Measurements from ENCODE around the gene TSPEAR.

TSPEAR gene

DNA sequence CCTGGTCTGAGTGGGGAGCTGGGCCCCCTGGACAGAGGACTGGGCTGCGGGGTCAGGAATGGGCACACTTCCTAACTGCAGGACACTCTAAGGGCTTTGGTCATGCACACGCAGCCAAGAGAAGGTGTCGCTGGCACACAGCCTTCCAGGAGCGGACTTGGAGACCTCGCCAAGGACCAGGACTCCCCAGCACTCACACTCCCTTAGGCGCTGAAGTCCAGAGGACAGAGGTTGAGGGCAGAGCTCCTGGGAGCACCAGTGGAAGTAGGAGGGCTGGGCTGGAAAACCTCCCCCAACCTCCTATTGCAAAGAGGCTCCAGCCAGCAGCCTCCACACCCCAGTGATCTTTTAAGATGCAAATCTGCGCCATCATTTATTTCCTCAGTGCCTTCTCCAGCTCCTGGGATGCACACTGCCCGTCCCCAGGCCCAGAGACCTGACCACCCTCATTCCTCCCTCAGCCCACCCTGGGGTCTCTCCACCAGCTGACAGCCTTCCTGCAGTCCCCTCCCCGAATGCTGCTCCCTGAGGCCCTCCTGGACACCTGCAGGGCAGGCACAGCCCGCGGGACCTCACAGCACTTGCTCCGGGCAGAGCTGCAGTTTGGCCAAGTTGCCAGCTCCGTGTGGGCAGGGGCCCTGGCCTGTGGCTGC is 3.0 kb downstream of the TSPEAR start:
- TF ChIP-seq FOXM1 (IDR thresholded peaks at IDR 0.05; ENCODE audit: borderline replicate concordance) (no peak), SP1 (IDR thresholded peaks at IDR 0.05) (no peak), FOXA1 (IDR thresholded peaks at IDR 0.05) (no peak), FOXK2 (IDR thresholded peaks at IDR 0.05) (no peak), LEF1 (IDR thresholded peaks at IDR 0.05; ENCODE audit: borderline replicate concordance) (no peak), SUZ12 (IDR thresholded peaks at IDR 0.05) (no peak), ARNT (IDR thresholded peaks at IDR 0.05) (no peak), BHLHE40 (IDR thresholded peaks at IDR 0.05; ENCODE audit: borderline replicate concordance) (no peak), NFRKB (IDR thresholded peaks at IDR 0.05) (no peak), L3MBTL2 (conservative IDR thresholded peaks at IDR 0.05) (no peak), ZNF384 (IDR thresholded peaks at IDR 0.05) (no peak), CTBP1 (IDR thresholded peaks at IDR 0.05; ENCODE audit: borderline replicate concordance) (no peak), ELF4 (IDR thresholded peaks at IDR 0.05) (no peak), HDGF (IDR thresholded peaks at IDR 0.05; ENCODE audit: borderline replicate concordance) (no peak), TARDBP (IDR thresholded peaks at IDR 0.05) (no peak)
- TF ChIP-seq, protein P1, sequence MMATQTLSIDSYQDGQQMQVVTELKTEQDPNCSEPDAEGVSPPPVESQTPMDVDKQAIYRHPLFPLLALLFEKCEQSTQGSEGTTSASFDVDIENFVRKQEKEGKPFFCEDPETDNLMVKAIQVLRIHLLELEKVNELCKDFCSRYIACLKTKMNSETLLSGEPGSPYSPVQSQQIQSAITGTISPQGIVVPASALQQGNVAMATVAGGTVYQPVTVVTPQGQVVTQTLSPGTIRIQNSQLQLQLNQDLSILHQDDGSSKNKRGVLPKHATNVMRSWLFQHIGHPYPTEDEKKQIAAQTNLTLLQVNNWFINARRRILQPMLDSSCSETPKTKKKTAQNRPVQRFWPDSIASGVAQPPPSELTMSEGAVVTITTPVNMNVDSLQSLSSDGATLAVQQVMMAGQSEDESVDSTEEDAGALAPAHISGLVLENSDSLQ (IDR thresholded peaks at IDR 0.05), result no peak
- ChIA-PET POLR2A (no interaction called here), CTCF (no interaction called here)
- no peak for DNase-seq (ENCODE audit: extremely low spot score)

DNA sequence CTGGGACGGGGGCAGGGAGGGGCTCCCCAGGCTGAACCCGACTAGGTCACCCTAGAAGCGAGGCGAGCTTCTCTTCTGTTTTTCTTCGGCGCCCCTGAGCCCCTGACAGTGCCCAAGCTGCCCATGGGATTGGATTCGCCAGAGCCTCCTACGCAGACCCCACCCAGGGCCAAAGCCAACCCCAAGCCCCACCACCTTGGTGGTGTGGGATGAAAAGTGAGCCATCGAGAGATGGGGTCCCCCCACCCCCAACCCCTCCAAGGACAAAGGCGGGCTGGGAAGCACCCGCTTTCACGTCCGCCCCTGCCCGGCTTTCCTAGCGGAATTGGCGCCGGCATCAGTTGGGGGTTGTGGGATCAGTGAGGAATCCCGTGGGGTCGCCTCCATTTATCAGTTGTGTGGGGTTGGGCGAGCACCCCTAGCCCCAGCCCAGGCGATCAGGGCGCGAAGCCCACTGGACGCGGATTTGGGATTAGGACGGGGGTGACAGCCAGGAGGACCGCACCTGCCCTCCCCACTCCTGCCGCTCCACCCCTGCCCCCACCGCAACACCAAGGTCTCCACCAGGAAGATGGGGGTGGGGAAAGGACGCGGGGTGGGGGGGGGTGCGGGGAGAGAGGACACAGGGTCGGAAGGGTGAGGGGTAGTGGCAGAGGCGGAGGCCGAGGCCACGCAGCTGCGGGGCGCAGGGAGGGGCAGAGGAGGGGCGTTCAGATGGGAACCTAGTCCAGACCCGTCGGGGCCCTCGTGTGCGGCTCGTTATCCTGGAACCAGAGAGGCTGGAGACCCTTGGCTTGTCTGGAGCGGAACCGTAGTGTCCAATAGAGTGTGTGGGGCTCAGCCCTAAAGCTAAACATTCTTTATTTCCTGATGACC is 4.4 kb downstream of the TSPEAR start:
- POLR2A ChIA-PET, result interaction anchor here (0.9 kb wide), 1 partner anchor 95 kb away, joined by 3 read pairs; the partner anchor contains the start of gene UBE2G2
- DNase-seq (ENCODE audit: extremely low spot score), result no peak
- no peak for TF ChIP-seq TARDBP (IDR thresholded peaks at IDR 0.05)
- no peak for TF ChIP-seq SUZ12 (IDR thresholded peaks at IDR 0.05)
- no peak for TF ChIP-seq ZNF384 (IDR thresholded peaks at IDR 0.05)
- TF ChIP-seq CTBP1 (IDR thresholded peaks at IDR 0.05; ENCODE audit: borderline replicate concordance), result no peak
- TF ChIP-seq HDGF (IDR thresholded peaks at IDR 0.05; ENCODE audit: borderline replicate concordance), result no peak
- TF ChIP-seq BHLHE40 (IDR thresholded peaks at IDR 0.05; ENCODE audit: borderline replicate concordance), result no peak
- CTCF ChIA-PET, result no interaction called here

DNA sequence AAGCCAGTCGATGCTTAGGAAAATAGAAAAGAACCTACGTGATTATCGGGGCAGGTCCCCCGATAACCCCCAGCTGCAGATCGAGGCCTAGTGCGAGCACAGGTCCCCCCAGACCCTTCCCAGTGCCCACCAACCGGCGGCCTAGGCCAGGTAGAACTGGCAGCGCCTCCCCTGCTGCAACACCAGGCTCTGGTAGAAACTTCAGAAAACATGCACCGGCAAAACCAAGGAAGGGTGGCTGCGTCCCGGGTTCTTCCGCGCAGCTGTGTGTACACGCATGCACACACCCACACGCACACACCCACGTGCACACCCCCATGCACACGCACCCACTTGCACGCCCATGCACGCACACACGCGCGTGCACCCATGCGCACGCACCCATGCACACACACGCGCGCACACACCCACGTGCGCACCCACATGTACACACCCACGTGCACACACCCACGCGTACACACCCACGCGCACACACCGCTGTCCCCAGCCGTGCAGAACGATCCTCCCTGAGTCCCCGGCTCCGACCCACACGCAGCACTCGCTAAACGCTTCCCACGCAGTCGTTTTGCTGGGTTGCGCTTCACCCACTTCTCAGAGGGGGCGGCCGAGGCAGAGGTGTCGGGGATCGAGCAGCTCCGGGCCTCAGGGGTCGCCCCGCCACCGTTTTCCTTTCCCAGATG is 5.2 kb downstream of the TSPEAR start:
- DNase-seq (ENCODE audit: extremely low spot score), result no peak
- POLR2A ChIA-PET, result interaction anchor here (0.9 kb wide), 1 partner anchor 95 kb away, joined by 3 read pairs; the partner anchor contains the start of gene UBE2G2
- TF ChIP-seq FOXA1 (IDR thresholded peaks at IDR 0.05) (no peak), L3MBTL2 (conservative IDR thresholded peaks at IDR 0.05) (no peak), SP1 (IDR thresholded peaks at IDR 0.05) (no peak), TARDBP (IDR thresholded peaks at IDR 0.05) (no peak), FOXM1 (IDR thresholded peaks at IDR 0.05; ENCODE audit: borderline replicate concordance) (no peak), ZNF384 (IDR thresholded peaks at IDR 0.05) (no peak), SUZ12 (IDR thresholded peaks at IDR 0.05) (no peak), ARNT (IDR thresholded peaks at IDR 0.05) (no peak)
- TF ChIP-seq, protein P1 (IDR thresholded peaks at IDR 0.05), result no peak
- CTCF ChIA-PET, result no interaction called here

DNA sequence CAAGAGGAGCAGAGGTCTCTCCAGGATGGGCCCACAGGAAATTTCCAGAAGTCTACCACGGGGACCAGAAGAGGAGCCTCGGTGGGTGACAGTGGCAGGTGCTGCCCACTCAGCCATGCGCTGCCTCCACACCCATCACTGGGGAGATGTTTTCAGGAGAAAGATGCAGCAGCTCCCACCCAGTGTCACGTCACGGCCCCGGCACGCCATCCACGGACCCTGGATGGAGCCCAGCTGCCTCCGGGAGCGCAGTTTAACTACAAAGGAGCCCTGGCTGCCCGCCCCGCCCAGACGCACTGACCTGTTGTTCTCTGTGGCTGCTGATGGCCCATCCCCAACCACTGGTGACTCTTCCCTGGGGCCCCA is 6.8 kb downstream of the TSPEAR start:
- CTCF ChIA-PET, result no interaction called here
- no peak for TF ChIP-seq ZNF384 (IDR thresholded peaks at IDR 0.05)
- POLR2A ChIA-PET, result no interaction called here

DNA sequence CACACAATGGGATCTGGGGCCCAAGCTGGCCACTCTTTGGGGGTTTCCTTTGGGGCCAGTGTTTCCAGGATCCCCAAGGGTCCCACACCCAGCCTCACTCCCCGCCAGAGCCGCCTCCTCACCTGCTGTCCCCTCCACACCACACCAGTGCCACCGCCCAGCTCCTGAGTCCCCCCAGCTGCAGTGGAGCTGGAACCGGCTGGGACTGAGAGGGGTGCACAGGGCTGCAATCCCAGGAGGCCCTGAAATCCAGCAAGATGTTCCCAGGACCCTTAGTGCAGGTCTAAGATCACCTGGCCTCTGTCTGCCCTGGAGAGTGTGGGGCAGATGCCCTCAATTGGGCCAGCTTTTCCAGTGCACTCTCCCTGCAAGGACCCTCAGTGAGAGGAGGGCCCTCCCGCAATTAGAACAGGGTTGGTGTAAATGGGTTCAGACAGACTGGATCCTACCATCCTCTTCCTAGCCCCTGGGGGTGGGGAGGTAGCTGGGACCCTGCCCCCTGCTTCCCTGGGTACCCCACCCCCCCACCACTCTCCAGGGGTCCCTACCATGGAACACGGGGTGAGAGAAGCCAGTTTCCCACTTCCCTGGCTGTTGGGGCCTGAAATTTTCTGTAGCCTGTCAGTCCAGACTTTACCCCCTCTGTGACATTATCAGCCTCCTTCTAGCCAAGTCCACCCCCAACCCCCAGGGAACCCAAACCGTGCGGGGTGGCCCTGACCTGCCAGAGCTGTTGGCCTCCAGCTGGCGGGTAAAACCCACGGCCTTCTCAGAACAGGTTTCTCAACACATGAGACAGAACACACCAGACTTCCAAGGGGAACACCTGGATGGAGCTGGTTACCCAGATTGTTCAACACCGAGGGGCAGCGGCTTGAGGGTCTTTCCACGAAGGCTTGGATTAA is 7.4 kb downstream of the TSPEAR start:
- ChIA-PET POLR2A (no interaction called here), CTCF (no interaction called here)

More for the DNA sequence above, 6.8 kb downstream of the TSPEAR start:
- no peak for DNase-seq (ENCODE audit: extremely low spot score)

More for the DNA sequence above, 7.4 kb downstream of the TSPEAR start:
- TF ChIP-seq LEF1 (IDR thresholded peaks at IDR 0.05; ENCODE audit: borderline replicate concordance) (no peak), ARNT (IDR thresholded peaks at IDR 0.05) (no peak), ZNF384 (IDR thresholded peaks at IDR 0.05) (no peak), NFRKB (IDR thresholded peaks at IDR 0.05) (no peak), SUZ12 (IDR thresholded peaks at IDR 0.05) (no peak), FOXM1 (IDR thresholded peaks at IDR 0.05; ENCODE audit: borderline replicate concordance) (no peak), BHLHE40 (IDR thresholded peaks at IDR 0.05; ENCODE audit: borderline replicate concordance) (no peak), FOXK2 (IDR thresholded peaks at IDR 0.05) (no peak), FOXA1 (IDR thresholded peaks at IDR 0.05) (no peak), TARDBP (IDR thresholded peaks at IDR 0.05) (no peak), CTBP1 (IDR thresholded peaks at IDR 0.05; ENCODE audit: borderline replicate concordance) (no peak), HDGF (IDR thresholded peaks at IDR 0.05; ENCODE audit: borderline replicate concordance) (no peak), L3MBTL2 (conservative IDR thresholded peaks at IDR 0.05) (no peak), ELF4 (IDR thresholded peaks at IDR 0.05) (no peak), SP1 (IDR thresholded peaks at IDR 0.05) (no peak)
- TF ChIP-seq, protein P1 (IDR thresholded peaks at IDR 0.05), result no peak
- DNase-seq (ENCODE audit: extremely low spot score), result no peak

Measured in HEK293T (cell line).